Measurements from ENCODE around the gene ZDHHC17.
"Not testable (repeated sequence)": the region's sequence is repeated elsewhere in the genome, so short reads cannot be mapped to it uniquely, and the experiment has no call there.

ZDHHC17 gene

GRCh38 chr12:76777765-76778216 is 13.9 kb downstream of the ZDHHC17 start:
- no peak for DNase-seq

DNA sequence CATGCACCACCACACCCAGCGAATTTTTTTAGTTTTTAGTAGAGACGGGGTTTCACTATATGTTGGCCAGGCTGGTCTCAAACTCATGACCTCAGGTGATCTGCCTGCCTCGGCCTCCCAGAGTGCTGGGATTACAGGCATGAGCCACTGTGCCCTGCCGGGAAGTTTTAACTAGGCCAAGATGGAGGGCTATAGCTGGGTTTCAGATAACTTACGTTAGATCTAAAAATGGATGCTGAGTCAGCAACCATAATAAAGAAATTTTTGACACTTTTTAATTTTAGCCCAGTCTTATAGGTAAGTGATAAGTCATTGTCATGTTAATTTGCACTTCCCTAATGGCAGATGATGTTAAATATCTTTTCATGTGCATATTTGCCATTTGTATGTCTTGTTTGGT is 14.4 kb downstream of the ZDHHC17 start:
- DNase-seq = no peak

DNA sequence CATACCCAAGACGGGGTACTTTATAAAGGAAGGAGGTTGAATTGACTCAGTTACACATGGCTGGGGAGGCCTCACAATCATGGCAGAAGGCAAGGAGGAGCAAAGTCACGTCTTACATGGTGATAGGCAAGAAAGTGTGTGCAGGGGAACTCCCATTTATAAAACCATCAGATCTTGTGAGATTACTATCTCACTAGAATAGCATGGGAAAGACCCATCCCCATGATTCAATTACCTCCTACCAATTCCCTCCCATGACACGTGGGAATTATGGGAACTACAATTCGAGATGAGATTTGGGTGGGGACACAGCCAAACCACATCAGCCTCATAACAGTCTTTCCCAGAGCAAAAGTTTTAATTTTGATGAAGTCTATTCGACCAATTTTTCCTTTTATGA is 15.4 kb downstream of the ZDHHC17 start:
- DNase-seq = not testable (repeated sequence)

GRCh38 chr12:76781321-76781720 is 17.4 kb downstream of the ZDHHC17 start:
- DNase-seq = no peak

GRCh38 chr12:76782526-76782925 is 18.6 kb downstream of the ZDHHC17 start:
- DNase-seq = peak; percentile 8

GRCh38 chr12:76784600-76785051 is 20.7 kb downstream of the ZDHHC17 start:
- peak; percentile 77 for DNase-seq

DNA sequence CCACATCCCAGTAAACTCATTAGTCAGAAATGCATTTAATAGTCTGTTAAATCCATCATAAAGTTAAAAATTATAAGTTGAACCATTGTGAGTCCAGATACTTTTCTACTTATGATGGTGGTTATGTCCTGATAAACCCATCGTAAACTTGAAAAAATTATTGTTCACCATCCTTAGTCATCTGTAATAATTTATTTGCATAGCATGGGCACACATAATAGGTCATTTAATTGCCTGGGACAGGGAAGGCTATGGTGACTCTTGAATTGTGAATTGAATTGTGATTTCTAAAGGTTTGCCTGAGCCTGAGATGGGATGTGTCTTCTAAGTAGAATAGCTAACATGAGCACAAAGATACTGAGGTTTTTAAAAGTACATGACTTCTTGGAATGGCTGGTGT is 21.5 kb downstream of the ZDHHC17 start:
- DNase-seq = no peak

DNA sequence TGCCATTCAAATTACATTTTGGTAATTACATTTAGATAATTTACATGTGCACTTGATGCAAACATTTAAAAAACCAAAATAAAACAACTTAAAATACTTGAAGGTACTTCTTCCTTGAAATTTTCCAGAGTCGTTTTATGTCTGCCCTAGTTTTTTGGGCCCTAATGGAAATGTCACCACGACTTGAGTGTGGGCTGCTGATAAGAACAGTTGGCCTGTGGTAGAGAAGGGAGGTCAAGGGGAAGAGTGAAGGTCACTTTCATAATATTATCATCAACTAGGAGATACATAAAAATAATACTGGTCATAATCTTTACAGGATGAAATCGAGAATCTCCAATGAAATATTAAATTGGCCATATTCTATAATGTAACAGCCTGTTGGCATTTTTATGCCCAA is 23.1 kb downstream of the ZDHHC17 start:
- DNase-seq = no peak

DNA sequence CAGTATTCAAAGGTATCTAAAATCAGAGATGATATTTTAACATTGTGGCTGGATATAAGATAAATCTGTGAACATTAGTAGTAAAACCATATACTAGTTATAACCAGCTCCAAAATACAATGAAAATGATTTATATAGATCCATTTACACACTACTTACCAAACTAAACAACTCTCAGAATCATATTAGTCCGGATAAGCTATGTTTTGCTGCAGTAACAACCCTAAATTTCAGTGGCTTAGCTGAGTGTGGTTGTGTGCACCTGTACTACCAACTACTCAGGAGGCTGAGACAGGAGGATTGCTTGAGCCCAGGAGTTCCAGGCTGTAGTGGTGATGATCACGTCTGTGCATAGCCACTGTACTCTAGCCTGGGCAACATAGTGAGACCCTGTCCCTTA is 23.8 kb downstream of the ZDHHC17 start:
- DNase-seq = no peak

DNA sequence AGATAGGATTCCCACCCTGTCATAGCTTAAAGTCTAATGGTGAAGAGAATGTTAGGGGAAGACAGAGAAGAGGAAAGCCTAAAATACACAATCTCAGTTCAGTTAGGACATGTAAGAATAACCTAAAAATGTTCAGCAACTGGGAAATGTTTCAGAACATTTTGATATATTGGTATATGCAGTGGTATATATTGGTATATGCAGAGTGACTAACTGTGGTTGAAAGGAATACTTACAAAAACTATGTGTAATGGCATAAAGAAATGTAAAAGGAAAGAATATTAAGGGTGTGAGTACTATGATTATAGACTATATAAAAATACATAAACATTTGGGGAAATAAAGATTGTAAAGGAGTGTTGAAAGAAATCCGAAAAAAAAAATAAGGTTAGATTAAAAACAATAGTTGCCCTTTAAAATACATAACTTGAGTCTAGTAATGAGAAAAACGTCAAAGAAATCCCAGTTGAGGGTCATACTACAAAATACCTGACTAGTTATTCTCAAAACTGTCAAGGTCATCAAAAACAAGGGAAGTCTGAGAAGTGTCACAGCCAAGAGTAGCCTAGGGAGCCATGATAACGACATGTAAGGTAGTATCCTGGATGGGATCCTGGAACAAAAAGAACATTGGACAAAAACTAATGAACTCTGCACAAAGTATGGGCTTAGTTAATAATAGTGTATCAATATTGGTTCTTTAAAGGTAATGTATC is 25.6 kb downstream of the ZDHHC17 start:
- no peak for DNase-seq

DNA sequence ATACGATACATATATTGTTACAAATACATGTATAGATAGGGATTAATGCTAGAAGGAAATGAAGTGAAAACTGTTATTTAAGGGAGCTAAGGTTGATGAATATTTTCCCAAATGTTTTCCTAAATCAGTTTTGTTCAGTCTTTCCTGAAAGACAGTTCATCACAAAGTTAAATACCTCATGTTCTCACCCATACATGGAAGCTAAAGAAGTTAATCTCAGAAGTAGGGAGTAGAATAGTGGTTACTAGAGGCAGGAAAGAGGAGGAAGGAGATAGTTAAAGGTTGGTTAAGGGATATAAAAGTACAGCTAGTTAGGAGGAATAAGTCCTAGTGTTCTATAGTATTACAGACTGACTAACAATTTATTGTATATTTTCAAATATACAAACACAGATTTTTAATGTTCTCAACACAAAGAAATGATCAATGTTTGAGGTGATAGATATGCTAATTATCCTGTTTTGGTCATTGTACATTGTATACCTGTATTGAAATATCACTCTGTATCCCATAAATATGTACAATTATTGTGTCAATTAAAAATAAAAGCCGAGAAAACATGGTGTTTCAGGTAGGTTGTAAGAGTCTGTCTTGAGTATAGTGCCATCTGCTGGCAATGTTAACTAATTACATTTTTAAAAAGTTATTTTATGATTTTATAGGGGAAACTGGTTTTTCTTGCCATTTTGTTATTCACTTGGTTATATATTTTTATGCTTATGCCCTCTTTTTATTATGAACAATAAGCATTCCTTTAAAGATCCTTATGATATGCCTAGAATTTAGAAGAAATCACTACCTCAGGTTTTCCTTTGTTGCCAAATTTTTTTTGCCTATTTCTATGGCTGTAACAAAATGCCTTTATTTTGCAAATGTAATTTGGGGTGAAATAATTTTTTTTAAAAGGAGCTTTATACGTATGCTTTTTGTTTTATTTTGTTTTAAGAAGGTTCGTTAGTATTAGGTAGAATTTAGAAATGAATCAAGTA is 26.9 kb downstream of the ZDHHC17 start:
- peak; percentile 14 for DNase-seq

DNA sequence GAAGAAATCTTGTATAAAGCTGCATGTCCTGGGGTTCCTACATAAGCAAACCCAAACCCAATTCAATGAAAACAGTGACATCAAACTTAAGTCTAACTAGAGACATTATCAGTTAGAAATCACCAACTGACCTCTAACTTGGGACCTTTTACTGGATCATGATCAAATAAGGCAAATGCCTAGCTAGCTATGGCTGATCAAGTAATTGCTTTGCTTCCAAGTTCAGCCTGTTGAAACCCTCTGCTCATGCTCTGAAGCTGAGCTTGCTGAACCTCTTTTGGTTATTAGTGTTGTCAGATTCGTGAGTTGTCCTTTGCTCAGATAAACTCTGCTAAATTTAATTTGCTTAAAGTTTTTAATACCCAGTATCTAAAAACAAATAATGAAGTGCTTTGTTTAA is 28.9 kb downstream of the ZDHHC17 start:
- no peak for DNase-seq

GRCh38 chr12:76798864-76799263 is 34.9 kb downstream of the ZDHHC17 start:
- no peak for DNase-seq

DNA sequence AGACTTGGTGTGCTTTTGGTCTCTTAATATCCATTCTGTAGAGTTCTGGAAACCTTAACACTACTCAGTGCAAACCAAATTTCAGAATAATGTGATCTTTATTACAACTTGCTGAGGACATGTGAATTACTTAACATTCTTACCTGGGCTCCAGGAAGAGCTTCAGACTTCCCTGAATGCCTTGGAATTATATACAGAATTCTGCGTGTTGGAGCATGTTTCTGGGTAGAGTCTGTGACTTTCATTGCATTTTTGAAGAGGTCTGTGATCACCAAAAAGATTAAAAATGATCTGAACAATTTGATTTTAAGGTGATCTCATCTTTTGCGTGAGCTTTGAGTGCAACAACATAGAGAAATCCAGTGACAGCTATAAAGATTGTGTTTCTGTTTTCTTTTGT is 35.4 kb downstream of the ZDHHC17 start:
- DNase-seq = no peak

DNA sequence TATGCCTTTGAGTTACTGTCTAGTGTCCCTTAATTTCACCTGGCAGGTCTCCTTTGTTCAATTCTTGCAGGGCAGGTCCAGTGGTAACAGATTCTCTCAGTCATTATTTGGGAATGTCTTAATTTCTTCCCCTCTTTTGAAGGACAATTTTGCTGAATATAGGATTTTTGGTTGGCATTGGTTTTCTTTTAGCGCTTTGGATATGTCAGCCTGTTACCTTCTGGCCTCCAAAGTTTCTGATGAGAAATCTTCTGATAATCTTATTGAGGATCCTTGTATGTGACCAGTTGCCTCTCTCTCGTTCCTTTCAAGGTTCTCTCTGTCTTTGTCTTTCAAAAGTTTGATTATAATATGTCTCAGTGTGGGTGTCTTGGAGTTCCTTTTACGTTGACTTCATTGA is 38.1 kb downstream of the ZDHHC17 start:
- DNase-seq = no peak

GRCh38 chr12:76804435-76804976 is 40.6 kb downstream of the ZDHHC17 start:
- DNase-seq = no peak

DNA sequence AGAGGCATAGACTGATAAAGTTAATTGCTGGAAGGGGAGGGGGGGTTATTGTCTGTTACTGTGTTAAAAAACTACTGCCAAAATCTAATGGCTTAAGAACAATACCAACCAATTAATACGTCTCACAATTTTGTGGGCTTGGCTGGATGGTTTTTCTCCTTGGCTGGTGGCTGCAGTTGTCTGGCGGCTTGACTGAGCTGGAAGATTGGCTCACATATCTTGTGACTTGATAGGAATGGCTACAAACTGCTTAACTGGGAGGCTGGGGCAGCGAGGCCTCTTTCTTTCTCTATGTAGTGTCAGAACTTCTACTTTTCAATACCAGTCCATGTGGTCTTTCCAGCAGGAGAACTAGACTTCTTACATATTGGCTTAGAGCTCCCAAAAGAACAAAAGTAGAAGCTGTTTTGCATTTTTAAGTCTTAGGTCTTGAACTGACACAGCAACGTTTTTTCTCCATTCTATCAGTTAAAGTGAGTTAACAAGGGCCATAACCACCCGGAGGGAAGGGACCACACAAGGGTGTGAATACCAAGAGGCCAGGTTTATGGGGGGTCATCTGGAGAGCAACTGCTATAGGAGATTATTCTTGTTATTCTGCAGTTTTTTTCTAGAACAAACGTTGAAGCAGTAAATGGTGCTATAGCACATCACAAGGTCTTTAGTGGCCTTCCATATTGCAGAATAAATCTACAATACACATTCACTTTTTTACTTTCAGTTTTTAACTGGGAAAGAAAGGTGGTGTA is 46.9 kb downstream of the ZDHHC17 start:
- no peak for DNase-seq

- DNase-seq = no peak
These were observed 48.1 kb downstream of the ZDHHC17 start for GRCh38 chr12:76811976-76812375.

GRCh38 chr12:76813265-76813664 is 49.4 kb downstream of the ZDHHC17 start:
- peak; percentile 11 for DNase-seq

DNA sequence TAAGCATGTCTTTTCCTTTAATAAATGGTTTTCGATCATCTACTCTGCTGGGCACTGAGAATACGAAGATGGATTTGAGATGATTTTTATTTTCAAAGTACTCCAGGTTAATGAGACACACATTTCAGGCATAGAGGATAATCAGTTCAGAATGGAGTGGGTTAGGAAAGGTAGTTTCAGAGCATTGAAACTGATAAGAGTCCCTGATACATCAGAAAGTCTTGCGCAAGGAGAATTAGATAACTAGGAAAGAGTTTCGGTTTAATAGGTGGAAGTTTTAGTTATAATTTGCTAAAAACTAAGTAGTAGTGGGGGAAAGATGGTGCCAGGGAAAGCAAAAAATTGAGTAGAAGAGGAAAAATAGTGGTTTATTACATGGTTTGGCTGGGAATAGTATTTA is 50.1 kb downstream of the ZDHHC17 start:
- no peak for DNase-seq

DNA sequence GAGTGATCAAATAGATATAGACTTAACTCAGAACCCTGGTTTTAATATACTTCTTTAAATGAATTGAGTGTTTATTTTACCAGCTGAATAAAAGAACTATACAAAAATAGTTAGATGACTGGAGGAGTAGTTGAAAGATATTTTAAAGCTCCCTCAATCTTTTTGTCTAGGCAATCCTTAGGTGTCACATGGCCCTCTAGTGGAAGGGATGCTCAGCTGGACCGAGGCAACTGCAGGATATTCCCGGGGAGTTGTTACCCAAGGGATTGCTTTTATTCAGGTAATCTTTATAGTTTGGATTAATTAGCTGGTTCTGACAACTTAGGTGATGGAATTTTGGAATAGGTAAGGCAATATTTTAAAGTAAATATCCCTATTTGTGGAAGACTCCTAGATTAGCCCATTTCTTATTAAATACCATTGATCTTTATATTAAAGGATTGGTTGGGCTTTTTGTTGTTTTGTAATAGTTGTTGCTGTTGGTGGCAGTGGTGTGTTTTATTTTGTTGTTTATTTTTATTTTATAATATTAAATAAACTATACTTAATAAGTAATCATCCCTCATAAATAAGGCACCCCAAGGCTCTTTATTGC is 57.1 kb downstream of the ZDHHC17 start:
- peak; percentile 49 for DNase-seq

DNA sequence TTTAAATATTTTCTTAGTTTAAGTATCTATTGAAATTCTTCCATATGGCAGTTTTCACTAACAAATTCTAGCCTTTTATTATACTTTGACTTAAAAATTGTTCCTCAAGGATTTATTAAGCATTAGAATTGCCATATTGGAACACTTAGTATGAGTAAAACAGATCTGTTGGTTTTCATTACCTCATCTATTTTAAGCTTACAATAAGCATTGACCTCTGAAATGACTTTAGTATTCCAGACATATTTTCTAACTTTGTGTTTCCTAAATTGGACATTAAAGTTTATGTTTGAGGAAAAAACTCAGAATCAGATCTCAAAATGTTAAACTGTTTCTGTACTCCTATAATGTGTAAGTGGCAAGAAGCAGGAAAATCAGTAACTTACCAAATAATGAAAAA is 66.5 kb downstream of the ZDHHC17 start:
- no peak for DNase-seq

Data from fibroblast of skin of right biceps (primary cell).